Body of pancreas (tissue), 4 donors: ENCODE results near the gene SH3BP4. TPM values are rescaled to one million over a fixed set of nuclear protein-coding genes. Genes with fewer than 3 reads are reported as not detected.

Experiments used
- ATAC-seq: fragments of 150-250 bp; one replicate; pipeline ENCODE4 v1.9.1; 2016
- DNase-seq, 4 donors: peaks; one replicate each; pipeline ENCODE4 v3.0.0-alpha.2; 2019
- H3K27ac ChIP-seq, 4 donors: fragments of 200-600 bp; sonication (generic); 1 replicate in 3 of 4; 2 replicates in 1 of 4; pipeline versions ENCODE4 v1.5.1 to v1.6.1; 2016 to 2019; ENCODE audit warnings: mild to moderate bottlenecking in 1 of 4, mixed read lengths in 1 of 4, moderate library complexity in 1 of 4
- H3K27me3 ChIP-seq, 2 donors: fragments of 200-600 bp; sonication (generic); one replicate each; pipeline ENCODE4 v1.6.0; 2016; ENCODE audit warnings: mild to moderate bottlenecking in 1 of 2
- H3K36me3 ChIP-seq, 2 donors: fragments of 200-600 bp; sonication (generic); replicated peaks in 1 of 2; 2 replicates each; pipeline ENCODE4 v1.5.1; 2016; ENCODE audit warnings: low read depth in 2 of 2; ENCODE audit not compliant: insufficient read depth in 1 of 2
- H3K4me1 ChIP-seq: fragments of 200-600 bp; sonication (generic); one replicate; pipeline ENCODE4 v1.6.0; 2016
- H3K4me3 ChIP-seq, 2 donors: fragments of 200-600 bp; sonication (generic); 1 replicate in 1 of 2; 2 replicates in 1 of 2; pipeline ENCODE4 v1.5.1; 2016 to 2019
- H3K9me3 ChIP-seq, 3 donors: fragments of 200-600 bp; sonication (generic); 1 replicate in 2 of 3; 2 replicates in 1 of 3; pipeline ENCODE4 v1.5.1; 2016
- CTCF ChIP-seq, 7 experiments: fragments of 450-650 bp in 4 of 7; fragments of 200-600 bp in 3 of 7; sonication (generic) in 3 of 7; IDR thresholded peaks; one replicate each; pipeline ENCODE4 v1.5.1; 2016 to 2019; ENCODE audit warnings: antibody characterized with exemption in 7 of 7
- POLR2A ChIP-seq, 3 donors: fragments of 450-650 bp; IDR thresholded peaks; one replicate each; pipeline ENCODE4 v1.6.1; 2016; ENCODE audit warnings: antibody characterized with exemption in 3 of 3, mild to moderate bottlenecking in 2 of 3
- whole genome bisulfite sequencing, 2 donors: methylation state at CpG; one replicate each; pipeline ENCODE4 v1.1.5; 2017; 5-methylcytosine and 5-hydroxymethylcytosine counted together
- intact Hi-C: fragments of 100-400 bp; cut with DNase I; formaldehyde crosslinking; loops from one replicate; pipeline ENCODE4 v1.15.1; 2023
- total RNA-seq, 2 donors: library from RNA; depleted of rRNA; stranded (reverse); fragments of >200 nt; gene quantifications; one replicate each; pipeline ENCODE4 v1.1.0, GENCODE V29; 2016

The SH3BP4 gene
- total RNA-seq, 2 donors from 2014 or later, result 62.6 to 71.9 TPM

DNA sequence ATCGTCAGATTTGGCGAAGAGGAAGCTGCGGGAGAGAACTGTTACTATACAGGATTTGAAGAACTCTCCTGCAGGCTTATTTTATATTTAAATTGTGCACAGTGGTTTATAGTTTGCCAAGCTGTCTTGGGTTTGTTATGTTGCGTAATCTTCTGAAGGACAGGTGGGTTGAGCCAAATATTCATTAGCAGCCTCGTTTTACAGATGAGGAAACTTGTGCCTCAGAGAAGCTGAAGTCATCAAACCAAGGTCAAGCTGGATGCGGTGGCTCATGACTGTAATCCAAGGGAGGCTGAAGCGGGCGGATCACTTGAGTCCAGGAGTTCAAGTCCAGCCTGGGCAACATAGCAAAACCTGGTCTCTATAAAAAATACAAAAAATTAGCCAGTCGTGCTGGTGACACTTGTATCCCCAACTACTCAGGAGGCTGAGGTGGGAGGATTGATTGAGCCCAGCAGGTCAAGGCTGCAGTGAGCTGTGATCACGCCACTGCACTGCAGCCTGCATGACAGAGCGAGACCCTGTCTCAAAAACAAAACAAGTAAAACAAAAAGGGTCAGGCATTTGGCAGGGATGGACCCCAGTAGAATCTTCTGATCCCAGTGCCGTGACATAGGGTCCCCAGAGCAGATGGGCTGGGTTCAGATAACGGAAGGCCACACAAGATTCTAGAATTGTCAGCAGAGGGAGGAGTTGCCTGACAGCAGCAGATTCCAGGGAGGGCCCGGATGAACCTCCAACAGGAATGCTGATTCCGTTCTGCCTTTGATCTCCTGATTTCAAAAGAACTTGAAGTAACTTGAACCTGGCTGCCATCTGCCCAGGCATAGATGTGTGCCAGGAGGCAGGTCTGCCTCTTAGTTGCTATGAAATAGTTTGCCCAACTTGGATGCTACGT lies 50.6 kb downstream of the SH3BP4 start:
- ATAC-seq, result peak; percentile 69
- no peaks in the 10 kb centered on the region for H3K9me3 ChIP-seq
- H3K27ac ChIP-seq, result peak overlapping the region; percentile 75 to 92 (median 92)
- peak; percentile 75 to 91 (median 84) for DNase-seq
- intact Hi-C loops, result no loop called here
- no peak overlapping the region for H3K4me3 ChIP-seq
- WGBS, 2 donors, result 45 to 53% methylated on average over 16 of the region's 16 CpGs
- H3K4me1 ChIP-seq, result peaks cover 97% of the 10 kb centered on the region
- TF ChIP-seq POLR2A (IDR thresholded peaks at IDR 0.05) (peak in 1 of 3 donors; percentile 4), CTCF (IDR thresholded peaks at IDR 0.05) (peak in 2 of 7 experiments; percentile 10 to 21)
- no peaks in the 10 kb centered on the region for H3K27me3 ChIP-seq
- H3K36me3 ChIP-seq, result no peaks in the 10 kb centered on the region

DNA sequence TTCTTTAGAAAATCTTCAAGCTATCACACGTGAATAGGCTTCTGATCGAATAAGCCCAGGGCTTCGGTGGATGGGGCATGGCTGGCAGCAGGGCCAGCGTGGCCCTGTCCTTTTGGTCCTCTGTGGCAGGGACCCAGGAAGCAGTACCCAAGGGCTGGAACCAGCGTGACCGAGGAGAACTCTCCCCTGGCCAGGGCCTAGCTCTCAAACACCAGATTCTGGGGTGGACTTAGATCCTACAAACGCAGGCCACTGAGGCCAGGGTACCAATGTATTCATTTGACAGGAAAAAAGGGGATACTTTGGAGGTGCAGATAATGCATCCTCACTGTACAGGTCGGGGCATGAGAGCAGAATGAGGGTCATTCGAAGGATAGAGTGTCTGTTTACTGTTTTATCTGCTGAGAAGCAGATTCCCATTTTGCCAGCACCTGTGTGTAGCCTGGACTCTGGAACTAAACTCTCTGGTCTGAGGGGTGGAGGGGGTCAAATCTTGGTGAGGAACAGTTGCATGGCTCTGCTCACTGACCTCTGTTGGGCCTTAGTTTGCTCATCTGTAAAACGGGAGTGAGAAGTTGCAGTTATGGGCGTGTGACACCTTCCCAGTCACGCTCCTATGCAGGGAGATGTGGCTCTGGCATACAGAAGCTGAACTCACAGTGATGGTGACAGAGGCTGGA lies 51.4 kb downstream of the SH3BP4 start:
- H3K36me3 ChIP-seq, result no peaks in the 10 kb centered on the region
- no peaks in the 10 kb centered on the region for H3K9me3 ChIP-seq
- intact Hi-C loops, result no loop called here
- H3K4me3 ChIP-seq, result no peak overlapping the region
- DNase-seq (peak in 1 of 4 donors; percentile 5), ATAC-seq (no peak)
- WGBS, 2 donors, result 70 to 80% methylated on average over 9 to 12 of the region's 12 CpGs
- peak overlapping the region; percentile 74 to 92 (median 92) for H3K27ac ChIP-seq
- H3K27me3 ChIP-seq, result no peaks in the 10 kb centered on the region
- TF ChIP-seq CTCF (IDR thresholded peaks at IDR 0.05) (no peak), POLR2A (IDR thresholded peaks at IDR 0.05) (no peak)
- peaks cover 100% of the 10 kb centered on the region for H3K4me1 ChIP-seq

DNA sequence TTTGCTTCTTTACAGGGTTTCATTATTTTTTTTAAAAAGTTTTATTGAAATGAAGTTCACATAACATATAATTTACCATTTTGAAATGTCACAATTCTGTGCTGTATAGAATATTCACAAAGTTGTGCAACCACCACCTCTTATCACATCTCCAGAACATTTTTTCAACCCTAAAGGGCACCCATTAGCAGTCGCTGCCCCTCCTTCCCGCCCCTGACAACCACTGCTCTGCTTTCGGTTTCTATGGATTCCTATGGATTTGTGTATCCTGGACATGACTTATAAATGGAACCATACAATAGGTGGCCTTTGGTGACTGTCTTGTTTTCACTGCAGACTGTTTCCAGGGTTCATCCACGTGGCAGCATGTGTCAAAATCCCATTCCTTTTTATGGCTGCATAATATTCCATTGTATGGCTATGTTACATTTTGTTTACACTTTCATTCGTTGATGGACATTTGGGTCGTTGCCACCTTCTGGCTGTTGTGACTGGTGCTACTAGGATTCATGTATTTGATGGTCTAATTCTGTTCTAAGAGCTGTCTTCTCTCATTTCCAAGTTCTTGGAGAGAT lies 52.6 kb downstream of the SH3BP4 start:
- intact Hi-C loops, result no loop called here
- H3K36me3 ChIP-seq, result no peaks in the 10 kb centered on the region
- TF ChIP-seq CTCF (IDR thresholded peaks at IDR 0.05) (no peak), POLR2A (IDR thresholded peaks at IDR 0.05) (no peak)
- no peak overlapping the region for H3K4me3 ChIP-seq
- 63 to 66% methylated on average over 6 of the region's 6 CpGs for WGBS, 2 donors
- H3K9me3 ChIP-seq, result no peaks in the 10 kb centered on the region
- H3K27ac ChIP-seq, result peak overlapping the region; percentile 91 to 95 (median 92)
- DNase-seq (no peak), ATAC-seq (no peak)
- H3K4me1 ChIP-seq, result peaks cover 98% of the 10 kb centered on the region
- no peaks in the 10 kb centered on the region for H3K27me3 ChIP-seq

- Histone ChIP-seq H3K9me3 (no peaks in the 10 kb centered on the region), H3K27ac (peak overlapping the region; percentile 91 to 95 (median 92)), H3K4me1 (peaks cover 98% of the 10 kb centered on the region), H3K27me3 (no peaks in the 10 kb centered on the region), H3K36me3 (no peaks in the 10 kb centered on the region), H3K4me3 (no peak overlapping the region)
- TF ChIP-seq CTCF (IDR thresholded peaks at IDR 0.05), result no peak
- no peak for TF ChIP-seq POLR2A (IDR thresholded peaks at IDR 0.05)
- DNase-seq (peak in 3 of 4 donors; percentile 55 to 70 (median 66)), ATAC-seq (no peak)
- WGBS, 2 donors, result 51 to 58% methylated on average over 4 to 5 of the region's 5 CpGs
- intact Hi-C loops, result no loop called here
These were observed 53.2 kb downstream of the SH3BP4 start for GRCh38 chr2:235005023-235005422.
